Measurements from ENCODE around the gene CCDC32. TPM values are rescaled to one million over a fixed set of nuclear protein-coding genes. Genes with fewer than 3 reads are reported as not detected.

CCDC32 gene
- polyA plus RNA-seq, 1 donor: 31.8 TPM

DNA sequence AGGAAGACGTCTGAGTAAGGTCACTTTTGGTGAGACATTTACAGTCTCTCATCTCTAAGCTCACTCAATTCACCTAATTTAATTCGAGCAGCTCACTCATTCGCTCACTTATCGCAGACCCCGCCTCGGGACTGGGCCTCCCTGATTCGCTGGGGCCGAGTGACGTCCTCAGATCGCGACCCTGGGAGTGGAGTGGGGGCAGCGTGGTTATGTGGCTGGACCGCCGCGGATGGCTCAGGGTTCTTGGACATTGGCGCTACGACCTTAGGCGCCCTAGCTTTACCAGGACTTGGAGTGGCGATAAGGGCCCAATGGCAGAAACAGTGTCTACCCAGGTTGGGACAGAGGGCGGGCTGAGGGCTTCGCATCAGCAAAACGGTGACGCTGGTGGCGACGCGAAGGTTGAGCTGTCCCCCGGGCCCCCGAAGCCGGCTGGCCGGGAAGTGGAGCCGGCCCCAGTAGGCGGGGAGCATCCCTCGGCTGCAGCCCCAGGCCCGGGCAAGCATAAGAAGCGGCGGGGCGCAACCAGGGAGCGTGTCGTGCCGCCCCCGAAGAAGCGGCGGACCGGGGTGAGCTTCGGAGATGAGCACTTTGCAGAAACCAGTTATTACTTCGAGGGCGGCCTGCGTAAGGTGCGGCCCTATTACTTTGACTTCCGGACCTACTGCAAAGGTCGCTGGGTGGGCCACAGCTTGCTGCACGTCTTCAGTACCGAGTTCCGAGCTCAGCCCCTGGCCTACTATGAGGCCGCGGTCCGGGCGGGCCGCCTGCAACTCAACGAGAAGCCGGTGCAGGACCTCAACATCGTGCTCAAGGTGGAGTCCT is 4.5 kb upstream of the CCDC32 start, which contains the start of gene RPUSD2:
Gene RPUSD2 (plus strand): TSS at position 171 of the 825 bp plus-strand sequence. CDS start 39 bp downstream, at position 210.
- peak; percentile 94 for DNase-seq

DNA sequence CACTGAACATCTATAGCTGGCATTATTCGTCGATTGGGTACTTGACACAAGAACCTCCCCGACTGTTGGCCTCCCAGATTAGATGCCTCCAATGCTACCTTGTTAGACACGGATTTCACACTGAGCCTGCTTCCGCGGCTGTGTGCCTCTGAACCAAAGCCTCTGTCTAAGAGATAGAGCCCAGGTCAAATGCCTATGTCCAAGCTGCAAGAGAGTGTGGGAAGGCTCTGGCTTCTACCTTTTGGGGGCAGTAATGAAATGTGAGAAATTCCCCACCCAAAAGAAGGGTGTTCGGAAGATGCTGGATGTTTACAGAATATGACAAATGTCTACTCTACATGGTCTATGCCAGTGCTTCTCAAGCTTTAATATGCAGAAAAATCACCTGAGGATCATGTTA is 2.3 kb upstream of the CCDC32 start:
- no peak for DNase-seq

DNA sequence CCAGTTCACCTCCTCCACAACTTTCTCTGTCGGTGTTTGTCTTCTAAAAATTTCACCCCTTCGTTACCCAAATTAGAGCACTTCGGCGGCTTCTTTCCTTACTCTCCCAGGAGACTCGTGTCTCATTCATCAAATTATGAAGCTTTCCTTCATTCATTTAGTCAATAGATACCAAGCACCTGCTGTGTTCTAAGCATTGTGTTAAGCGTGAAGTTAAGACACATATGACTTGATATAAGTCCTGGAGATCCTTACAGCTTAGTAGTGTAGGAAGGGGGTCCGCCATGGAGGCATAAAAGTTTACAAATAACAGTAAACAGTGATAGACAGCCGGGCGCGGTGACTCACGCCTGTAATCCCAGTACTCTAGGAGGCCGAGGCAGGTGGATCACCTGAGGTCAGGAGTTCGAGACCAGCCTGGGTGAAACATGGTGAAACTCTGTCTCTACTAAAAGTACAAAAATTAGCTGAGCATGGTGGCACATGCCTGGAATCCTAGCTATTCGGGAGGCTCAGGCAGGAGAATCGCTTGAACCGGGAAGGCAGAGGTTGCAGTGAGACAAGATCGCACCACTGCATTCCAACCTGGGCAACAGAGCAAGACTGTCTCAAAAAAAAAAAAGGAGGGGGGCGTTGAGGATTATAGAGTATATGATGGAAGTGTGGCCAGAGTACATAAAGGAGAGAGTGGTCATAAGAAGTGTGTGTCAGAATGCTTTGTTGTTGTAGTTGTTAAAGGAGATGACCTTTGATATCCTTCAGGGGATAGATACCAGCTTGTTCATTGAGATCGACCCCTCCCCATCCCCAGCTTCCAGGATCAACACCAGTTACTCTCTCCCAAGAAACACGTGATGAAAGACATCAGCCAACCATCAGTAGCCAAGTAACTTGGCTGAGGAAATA is 744 bp upstream of the CCDC32 start:
- DNase-seq: no peak

DNA sequence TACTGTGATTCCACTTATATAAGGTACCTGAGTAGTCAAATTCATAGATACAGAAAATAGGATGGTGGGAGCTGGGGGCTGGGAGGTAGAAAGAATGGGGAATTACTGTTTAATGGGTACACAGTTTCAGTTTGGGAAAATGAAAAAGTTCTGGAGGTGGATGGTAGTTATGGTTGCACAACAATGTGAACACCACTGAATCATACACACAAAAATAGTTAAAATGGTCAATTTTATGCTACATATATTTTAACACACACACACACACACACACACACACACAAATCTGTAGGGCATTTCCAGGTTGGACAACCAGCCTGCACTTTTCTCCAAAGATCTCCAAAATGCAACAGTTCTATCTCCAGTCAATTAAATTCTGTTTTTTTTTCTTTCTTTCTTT is 1.4 kb downstream of the CCDC32 start:
- DNase-seq: no peak

DNA sequence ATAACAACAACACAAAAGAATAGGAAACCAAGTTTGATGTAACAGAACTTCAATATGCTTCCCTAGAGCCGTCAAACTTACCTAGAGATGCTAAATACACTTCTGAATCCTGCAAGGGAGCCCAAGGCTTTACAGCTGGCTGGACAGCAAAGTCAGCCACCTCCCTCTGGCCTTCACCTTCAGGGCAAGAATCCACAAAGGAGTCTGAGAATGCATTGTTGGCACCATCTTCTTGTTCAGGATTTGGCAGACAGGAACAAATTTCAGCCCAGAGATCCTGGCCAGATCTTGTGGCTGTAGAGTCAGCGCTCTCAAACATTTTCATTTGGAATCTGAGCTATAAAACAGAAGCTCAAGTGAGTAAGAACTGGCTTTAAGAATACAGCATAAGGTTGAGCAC is 2.2 kb downstream of the CCDC32 start:
- DNase-seq: no peak

DNA sequence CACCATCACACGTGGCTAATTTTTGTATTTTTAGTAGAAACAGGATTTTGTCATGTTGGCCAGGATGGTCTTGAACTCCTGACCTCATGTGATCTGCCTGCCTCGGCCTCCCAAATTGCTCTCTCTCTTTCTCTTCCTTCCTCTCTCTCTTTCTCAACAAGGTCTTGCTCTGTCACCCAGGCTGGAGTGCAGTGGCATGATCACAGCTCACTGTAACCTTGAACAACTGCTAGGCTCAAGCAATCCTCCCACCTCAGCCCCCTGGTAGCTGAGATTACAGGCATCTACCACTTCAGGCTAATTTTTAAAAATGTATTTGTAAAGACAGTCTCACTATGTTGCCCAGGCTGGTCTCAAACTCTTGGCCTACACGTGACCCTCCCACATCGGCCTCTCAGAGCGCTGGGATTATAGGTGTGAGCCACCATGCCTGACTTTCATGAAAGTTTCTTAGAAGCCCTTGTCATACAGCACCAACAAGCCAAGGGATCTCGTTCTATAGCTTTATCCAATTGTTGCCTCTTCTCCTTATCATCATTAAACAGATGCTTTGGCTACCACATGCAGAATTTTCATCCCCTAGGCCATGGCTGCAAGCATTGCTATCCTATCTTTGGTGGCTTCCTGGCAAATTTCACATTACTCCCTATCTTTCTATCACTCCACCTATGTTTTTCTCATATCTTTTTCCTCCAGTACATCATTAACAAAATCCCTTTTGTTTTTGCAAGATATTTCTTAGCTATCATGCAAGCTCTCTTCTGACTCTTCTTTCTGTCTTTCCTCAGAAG is 5.7 kb downstream of the CCDC32 start:
- DNase-seq: no peak

DNA sequence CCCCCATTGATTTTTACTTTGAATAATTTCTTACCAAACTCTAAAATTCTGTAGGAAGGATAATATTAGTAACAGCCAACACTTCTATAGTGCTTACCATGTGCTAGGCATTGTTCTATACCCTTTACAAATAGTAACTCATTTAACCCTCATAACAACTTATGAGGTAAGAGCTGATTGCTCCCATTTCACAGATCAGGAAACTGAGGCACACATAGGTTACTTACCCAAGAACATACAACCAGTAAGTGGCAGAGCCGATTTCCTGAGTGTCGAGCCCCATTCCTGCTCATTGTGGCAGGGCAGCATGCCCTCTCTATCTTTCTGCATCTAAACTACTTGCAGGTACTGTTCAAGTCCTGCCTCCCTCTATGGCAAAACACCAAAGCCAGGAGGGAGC is 9.0 kb downstream of the CCDC32 start:
- no peak for DNase-seq

DNA sequence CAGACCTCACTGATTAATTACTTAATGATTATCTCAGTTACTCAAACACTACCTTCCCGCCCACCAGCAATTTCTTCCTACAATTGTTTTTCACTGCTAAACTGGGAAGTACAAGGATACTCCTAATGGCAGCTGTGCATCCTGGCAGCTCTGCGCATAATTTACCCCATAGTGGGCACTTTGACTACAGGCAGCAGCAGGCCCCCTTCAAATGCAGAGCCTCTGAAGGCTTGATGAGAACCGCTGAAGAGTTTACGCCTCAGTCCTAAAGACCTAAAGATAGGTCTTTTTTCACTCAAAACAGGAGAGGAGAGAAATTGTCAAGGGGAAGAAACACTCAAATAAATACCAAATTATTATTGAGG is 10.7 kb downstream of the CCDC32 start:
- DNase-seq: no peak

DNA sequence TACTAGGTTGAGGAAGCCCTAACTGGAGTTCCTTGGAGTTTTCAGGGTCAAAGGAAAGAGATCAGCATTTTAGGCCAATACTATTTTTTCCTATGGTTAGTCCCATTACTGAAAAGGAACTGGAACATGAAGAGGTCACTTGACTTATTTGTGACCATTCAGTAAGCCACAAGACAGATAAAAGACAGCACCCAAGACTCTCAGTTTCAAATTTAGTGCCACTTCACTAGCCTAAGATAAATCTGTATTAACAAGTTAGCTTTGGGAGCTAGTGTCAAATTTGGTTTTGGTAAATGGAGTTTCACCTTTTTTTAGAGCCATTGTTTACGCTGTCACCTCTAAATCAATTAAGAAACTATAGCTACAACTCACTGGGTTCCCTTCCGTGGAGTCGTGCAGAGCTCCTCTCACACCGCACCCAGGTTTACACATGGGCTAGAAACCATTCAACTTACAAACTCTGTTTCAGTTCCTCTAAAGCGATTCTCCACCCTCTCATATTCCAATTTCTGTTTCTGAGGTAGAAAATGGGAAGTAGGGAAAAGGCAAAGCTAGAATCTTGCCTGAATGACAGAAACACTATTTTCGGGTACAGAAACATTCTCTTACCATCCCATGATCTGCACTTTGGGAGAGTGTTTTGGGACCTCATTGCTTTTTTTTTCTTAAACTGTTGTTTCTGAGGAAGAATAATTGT is 14.4 kb downstream of the CCDC32 start:
- DNase-seq: no peak

DNA sequence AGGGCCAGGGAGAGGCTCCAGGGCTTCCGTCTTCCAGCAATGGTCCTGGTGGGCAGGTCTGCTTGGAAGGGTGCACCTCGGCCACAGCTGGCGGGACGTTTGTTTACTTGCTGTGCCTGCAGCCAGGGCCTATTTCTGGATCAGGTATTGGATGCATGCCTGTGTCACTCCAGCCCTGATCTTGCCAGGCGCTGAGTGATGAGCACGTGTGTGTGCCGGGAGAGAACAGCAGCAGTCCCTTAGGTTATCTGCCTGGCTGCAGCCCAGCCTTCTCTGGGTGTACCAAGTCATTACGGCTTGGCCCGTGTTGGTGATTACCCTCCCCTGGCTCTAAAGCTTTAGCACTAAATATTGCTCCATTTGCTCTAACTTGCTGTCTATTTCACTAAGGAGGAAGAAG is 14.9 kb downstream of the CCDC32 start:
- DNase-seq: no peak

DNA sequence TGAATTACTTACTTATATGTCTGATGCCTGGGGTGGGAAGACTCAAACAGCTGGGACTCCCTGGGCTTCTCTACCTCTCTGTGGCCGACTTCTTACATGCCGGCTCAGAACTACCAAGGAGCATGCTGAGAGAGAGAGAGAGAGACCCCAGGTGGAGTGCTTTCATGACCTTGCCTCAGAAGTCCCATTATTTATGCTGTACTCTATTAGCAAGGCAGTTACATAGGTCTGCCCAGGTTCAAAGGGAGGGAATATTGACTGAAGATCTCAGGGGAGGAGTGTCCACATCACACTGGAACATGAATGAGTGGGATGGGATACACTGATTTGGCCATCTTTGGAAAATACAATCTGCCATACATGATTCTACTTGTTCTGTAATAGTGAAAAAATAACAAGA is 16.2 kb downstream of the CCDC32 start:
- DNase-seq: no peak

DNA sequence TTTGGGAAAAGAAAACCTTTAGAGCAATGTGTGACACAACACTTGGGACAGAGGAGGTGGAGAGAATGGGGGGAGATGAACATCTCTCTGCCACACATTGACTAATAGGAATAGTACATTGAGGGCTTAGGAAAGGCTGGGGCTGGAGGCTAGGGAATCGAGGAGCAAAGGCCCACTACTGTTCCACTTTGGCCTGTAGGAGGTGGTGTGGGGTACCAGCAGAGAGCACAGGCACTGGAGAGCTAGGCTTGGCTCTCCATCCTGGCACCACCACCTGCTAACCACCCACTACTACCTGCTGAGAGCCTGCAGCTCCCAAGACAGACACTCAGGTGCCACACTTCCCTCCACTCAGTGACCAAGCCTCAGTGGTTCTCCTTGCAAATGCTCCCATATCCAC is 19.4 kb downstream of the CCDC32 start:
- no peak for DNase-seq

DNA sequence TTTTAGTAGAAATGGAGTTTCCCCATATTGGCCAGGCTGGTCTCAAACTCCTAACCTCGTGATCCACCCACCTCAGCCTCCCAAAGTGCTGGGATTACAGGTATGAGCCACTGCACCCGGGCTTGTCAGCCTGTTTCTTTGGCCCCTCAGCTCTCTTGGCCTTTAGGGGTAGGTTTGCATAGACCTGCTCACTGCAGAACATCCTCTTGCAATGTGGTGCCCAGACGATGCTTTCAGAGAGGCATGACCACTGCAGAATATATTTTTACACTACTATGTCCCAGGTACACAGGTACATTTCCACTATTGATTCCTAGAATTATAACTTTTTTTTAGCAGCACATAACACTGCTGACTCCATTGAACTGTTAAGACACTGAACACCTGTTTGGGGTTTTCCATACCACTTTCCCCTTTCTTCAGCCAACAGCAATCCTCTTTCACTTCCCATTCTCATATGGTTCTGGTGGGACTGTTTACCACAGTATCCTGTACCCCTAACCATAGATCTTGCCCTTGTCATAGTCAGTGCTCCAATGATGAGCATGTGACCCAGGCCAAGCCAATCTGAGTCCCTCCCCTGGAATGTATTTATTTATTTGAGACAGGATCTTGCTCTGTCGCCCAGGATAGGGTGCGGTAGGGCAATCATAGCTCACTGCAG is 21.1 kb downstream of the CCDC32 start:
- no peak for DNase-seq

DNA sequence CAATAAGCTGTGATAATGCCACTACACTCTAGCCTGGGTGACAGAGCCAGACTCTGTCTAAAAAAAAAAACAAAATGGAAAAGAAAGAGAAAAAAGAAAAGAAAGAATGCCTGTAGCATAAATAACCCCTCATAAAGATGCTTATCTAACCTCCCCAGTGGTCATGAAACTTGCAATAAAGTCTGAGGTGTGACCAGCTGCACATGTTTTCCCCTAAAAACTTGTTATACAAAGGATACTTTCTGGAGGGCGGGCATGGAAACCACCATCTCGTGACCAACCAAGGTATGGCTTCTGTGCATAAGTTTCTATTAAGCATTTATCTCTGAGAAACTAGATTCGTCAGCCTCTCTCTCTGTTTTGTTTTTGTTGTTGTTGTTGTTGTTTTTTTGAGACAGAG is 21.8 kb downstream of the CCDC32 start:
- no peak for DNase-seq

DNA sequence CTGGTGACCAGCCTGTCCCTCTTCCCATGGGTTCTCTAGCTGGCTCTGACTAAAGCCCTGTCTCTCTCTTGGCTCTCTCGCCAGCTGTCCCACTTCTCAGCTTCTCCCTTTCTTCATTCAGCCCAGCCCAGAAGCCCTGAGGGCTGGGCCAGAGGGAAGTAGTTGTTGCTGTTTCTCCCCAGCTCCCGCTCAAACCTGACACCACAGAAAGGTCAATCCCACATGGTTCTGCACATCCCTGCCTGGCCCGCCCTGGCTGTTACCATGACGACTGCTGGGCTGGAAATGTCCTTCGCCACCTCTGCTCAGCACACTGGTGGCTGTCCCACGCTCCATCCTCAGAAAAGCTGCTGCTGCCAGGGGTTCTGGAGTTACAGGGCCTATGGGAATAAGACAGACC is 25.9 kb downstream of the CCDC32 start:
- DNase-seq: peak; percentile 34

DNA sequence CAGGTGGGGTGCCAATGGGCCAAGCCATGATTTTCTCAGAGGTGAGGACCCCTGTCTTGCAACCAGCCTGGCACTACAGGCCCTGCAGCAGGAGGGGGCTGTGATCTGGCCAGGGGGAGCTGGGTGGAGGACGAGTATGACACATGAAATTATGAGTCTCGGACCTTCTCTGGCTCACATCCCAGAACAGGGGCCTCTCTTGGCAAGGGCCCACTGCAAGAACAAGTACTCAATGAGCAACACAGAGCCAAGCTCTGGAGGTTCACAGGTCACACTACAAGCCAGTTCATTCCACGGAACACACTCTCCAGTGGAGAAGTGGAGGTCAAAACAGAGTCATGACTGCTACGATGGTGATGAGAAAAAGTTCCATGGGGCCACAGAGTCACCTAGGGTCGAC is 28.3 kb downstream of the CCDC32 start:
- peak; percentile 12 for DNase-seq

DNA sequence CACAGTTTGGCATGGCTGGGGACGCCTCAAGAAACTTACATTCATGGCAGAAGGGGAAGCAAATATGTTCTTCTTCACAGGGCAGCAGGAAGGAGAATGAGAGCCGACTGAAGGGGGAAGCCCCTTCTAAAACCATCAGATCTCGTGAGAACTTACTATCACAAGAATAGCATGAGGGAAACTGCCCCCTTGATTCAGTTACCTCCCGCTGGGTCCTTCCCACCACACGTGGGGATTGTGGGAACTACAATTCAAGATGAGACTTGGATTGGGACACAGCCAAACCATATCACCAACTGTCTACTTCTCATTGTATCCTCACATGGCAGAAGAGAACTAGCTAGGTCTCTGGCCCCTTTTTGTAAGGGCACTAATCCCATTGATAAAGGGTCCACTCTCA is 30.5 kb downstream of the CCDC32 start:
- DNase-seq: no peak

DNA sequence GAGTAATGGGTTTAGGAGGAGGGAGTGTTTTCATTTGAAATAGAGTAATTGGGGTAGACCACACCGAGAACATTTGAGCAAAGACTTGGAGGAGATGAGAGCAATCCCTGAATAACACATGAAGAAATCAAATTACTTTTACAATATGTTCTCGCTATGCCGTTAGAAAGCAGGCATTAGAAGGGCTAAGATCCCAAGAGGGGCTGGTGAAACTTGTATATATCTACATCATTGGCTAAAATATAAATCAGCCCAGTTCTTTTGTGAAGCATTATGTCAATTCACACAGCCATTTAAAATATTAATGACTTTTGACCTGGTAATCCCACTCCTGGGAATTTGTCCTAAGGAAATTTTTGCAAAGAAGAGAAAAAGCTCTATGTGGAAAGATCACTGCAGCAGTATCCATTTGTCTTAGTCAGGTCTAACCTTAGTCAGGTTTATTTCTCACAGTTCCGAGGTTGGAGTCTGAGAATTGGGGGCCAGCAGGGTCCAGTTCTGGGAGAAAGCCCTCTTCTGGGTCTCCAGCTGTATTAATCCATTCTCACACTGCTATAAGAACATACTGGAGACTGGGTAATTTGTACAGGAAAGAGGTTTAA is 31.0 kb downstream of the CCDC32 start:
- no peak for DNase-seq

DNA sequence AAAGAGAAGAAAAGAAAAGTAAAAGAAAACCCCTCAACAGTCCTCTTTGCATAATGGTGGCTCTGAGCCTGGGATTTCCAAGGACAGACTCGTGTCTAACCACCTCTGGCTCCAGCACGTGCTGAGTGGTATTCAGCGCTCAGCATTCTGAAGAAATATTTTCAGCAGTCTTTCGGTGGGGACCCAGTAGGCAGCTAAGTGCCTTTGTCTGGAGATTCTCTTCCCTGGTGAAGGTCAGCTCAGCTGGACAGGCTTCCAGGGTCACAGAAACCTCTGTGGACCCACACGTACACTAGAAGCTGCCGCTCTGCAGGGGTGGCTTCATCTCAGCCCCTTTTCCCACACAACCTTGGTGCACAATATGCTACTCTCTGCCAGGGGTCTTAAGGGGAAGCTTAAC is 36.0 kb downstream of the CCDC32 start:
- DNase-seq: no peak

DNA sequence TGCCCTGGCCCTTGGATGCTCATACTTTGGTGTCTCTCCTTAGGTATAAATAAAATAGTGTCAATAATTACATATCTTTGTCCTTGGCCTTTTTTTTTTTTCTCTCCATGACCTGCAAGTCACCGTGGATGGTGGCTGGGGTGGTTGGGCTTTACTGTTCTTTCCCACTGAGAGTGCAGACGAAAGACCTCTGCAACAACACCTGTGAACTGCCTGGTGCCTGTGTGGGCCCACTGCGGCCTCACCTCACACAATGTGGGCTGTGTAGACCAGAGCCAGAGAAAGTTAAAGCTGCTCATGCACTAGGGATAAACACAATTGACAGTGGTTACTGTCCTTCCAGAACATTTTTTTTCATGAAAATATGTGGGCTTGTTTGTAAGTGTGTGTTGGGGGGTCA is 39.0 kb downstream of the CCDC32 start:
- DNase-seq: no peak

DNA sequence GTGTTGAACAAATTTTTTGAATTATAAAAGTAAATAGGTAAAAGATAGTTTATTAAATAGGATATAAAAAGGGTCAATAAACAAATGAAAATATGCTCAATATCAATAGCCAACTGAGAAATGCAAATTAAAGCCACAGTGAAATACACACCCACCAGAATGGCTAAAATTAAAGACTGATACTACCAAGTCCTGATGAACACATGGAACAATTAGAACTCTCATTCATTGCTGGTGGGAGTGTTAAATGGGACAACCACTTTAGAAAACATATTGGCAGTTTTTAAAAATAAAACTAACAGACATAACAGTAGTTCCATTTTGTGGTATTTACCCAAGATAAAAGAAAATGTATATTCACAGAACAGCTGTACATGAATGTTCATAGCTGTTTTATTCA is 41.2 kb downstream of the CCDC32 start:
- no peak for DNase-seq

All from left kidney (tissue), 2 donors.